Measurements from ENCODE around the gene NDE1.
"Not testable (repeated sequence)": the region's sequence is repeated elsewhere in the genome, so short reads cannot be mapped to it uniquely, and the experiment has no call there.

Gene NDE1

GRCh38 chr16:15701367-15701766, 51.3 kb downstream of the NDE1 start:
- no peak for DNase-seq (ENCODE audit: low read depth)

GRCh38 chr16:15701975-15702970, 52.2 kb downstream of the NDE1 start:
- DNase-seq (ENCODE audit: low read depth) = no peak

GRCh38 chr16:15703029-15703736, 53.1 kb downstream of the NDE1 start:
- DNase-seq (ENCODE audit: low read depth) = no peak

GRCh38 chr16:15704545-15704987, 54.5 kb downstream of the NDE1 start:
- peak; percentile 63 for DNase-seq (ENCODE audit: low read depth)

- DNase-seq (ENCODE audit: low read depth) = no peak
Measured at GRCh38 chr16:15705064-15705565, 55.1 kb downstream of the NDE1 start.

GRCh38 chr16:15707332-15707731, 57.3 kb downstream of the NDE1 start:
- DNase-seq (ENCODE audit: low read depth) = no peak

- no peak for DNase-seq (ENCODE audit: low read depth)
Measured at GRCh38 chr16:15708096-15708495, 58.1 kb downstream of the NDE1 start.

GRCh38 chr16:15708997-15709396, 59.0 kb downstream of the NDE1 start:
- no peak for DNase-seq (ENCODE audit: low read depth)

GRCh38 chr16:15714393-15715172, 64.5 kb downstream of the NDE1 start:
- no peak for DNase-seq (ENCODE audit: low read depth)

GRCh38 chr16:15715221-15715620, 65.2 kb downstream of the NDE1 start:
- no peak for DNase-seq (ENCODE audit: low read depth)

- DNase-seq (ENCODE audit: low read depth) = no peak
Measured at GRCh38 chr16:15716694-15717447, 66.8 kb downstream of the NDE1 start.

GRCh38 chr16:15721018-15721417, 71.0 kb downstream of the NDE1 start:
- DNase-seq (ENCODE audit: low read depth) = no peak

GRCh38 chr16:15723808-15724207, 73.8 kb downstream of the NDE1 start:
- no peak for DNase-seq (ENCODE audit: low read depth)

GRCh38 chr16:15725641-15726240, 75.7 kb downstream of the NDE1 start:
- no peak for DNase-seq (ENCODE audit: low read depth)

GRCh38 chr16:15726715-15727114, 76.7 kb downstream of the NDE1 start:
- DNase-seq (ENCODE audit: low read depth) = no peak

GRCh38 chr16:15727697-15728096, 77.7 kb downstream of the NDE1 start:
- not testable (repeated sequence) for DNase-seq (ENCODE audit: low read depth)

GRCh38 chr16:15729152-15729551, 79.1 kb downstream of the NDE1 start:
- DNase-seq (ENCODE audit: low read depth) = no peak

- DNase-seq (ENCODE audit: low read depth) = no peak
Measured at GRCh38 chr16:15732416-15732815, 82.4 kb downstream of the NDE1 start.

- DNase-seq (ENCODE audit: low read depth) = no peak
Measured at GRCh38 chr16:15735610-15736009, 85.6 kb downstream of the NDE1 start.

GRCh38 chr16:15736529-15736928, 86.5 kb downstream of the NDE1 start:
- no peak for DNase-seq (ENCODE audit: low read depth)

- no peak for DNase-seq (ENCODE audit: low read depth)
Measured at GRCh38 chr16:15737140-15737644, 87.1 kb downstream of the NDE1 start.
